Measurements from ENCODE around the gene MBP.

DNA sequence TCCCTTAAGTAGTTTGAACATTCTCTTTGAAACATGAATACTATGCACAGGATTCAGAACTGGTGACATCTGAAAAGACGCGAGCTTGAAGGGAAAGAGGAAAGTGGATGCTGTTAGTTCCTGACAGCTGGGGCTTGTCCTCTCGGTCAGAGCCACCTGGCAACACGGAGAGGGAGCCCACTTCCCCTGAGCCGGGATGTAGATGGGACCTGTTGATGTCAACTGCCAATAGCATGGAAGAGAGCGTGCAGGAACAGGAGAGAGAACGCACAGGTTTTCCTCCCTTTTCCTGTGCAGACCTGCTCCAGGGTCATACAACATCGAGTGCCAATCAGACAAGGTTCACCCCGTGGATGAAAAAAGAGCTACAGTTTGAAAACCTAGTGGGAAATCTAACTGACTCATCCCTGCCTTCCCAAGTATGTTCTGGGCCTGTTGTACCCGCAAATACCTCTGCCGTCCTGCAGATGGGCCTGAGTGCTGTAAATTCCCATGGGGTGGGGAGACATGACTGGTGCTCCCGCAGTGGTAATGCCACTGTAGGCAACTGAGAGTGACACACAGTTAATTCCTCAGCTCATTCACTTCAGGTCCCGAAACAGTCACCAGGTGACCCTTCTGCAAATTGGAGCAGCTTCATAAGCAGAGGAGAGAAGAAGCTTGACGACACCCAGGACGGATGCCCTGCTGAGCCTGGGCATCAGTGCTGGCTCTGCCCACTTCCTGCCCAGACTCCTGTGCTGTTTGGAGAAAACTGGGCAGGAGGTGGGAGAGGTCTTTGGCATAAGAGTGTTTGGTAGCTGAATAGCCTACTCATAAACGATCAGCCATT is 13.9 kb upstream of the MBP start:
- TF ChIP-seq EZH2 (IDR thresholded peaks at IDR 0.05; ENCODE audit: borderline replicate concordance, control insufficient read depth, low read depth, low read length), result no peak
- TF ChIP-seq NFYB (IDR thresholded peaks at IDR 0.05; ENCODE audit: insufficient read depth, low read depth, low read length), result no peak

All from GM12878 (cell line).